Left renal cortex interstitium (tissue), 4 donors: ENCODE results near the gene CTNNA3. TPM values are rescaled to one million over a fixed set of nuclear protein-coding genes. Genes with fewer than 3 reads are reported as not detected.

ENCODE experiments used
- DNase-seq, 4 donors: peaks; one replicate each; pipeline ENCODE4 v3.0.0-alpha.2; 2013; ENCODE audit warnings: low read depth in 4 of 4, low spot score in 2 of 4, missing footprints in 1 of 4
- polyA plus RNA-seq, 4 donors: library from polyadenylated mRNA; unstranded; fragments of 120-200 nt; gene quantifications; one replicate each; pipeline ENCODE4 v1.2.1, GENCODE V29; 2013; ENCODE audit not compliant: insufficient read length in 4 of 4

CTNNA3 gene
- polyA plus RNA-seq, 4 donors = 2.5 to 4.2 (median 2.6) TPM

GRCh38 chr10:66534866-66535265 lies 1161.1 kb downstream of the CTNNA3 start:
- DNase-seq = no peak

DNA sequence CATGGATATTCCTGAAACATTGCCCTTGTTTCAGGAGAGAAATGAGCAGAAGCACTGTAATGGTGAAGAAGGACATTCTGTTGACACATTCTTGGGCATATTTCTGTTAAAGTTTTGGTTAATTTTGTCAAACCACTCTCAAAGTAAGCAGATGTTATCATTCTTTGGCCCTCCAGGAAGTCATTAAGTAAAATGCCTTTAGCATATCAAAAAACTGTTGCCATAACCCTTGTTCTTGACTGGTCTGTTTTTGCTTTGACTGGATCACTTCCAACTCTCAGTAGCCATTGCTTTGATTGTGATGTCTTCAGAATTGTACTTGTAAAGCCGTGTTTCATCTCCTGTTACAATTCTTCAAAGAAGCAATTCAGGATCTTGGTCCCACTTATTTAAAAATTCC lies 1174.5 kb downstream of the CTNNA3 start:
- DNase-seq = no peak

- DNase-seq = no peak
Measured at GRCh38 chr10:66519616-66520015, 1176.4 kb downstream of the CTNNA3 start.

DNA sequence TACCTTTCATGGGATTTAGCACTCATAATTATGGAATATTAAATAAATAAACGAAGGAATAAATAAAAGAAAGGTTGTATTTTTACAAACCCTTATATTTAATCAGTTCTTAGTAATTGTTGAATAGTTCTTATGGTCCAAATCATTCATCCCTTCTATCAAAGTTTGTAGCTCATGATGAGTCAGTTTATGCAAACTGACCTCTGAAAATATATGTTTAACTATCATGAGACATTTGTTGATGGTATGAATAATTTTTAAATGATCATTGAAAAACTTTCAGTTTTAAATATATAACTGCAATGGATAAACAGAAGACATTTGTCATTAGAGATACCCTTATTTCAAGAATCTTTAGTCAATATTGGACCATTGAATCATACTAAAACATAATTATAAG lies 1181.3 kb downstream of the CTNNA3 start:
- DNase-seq = no peak

DNA sequence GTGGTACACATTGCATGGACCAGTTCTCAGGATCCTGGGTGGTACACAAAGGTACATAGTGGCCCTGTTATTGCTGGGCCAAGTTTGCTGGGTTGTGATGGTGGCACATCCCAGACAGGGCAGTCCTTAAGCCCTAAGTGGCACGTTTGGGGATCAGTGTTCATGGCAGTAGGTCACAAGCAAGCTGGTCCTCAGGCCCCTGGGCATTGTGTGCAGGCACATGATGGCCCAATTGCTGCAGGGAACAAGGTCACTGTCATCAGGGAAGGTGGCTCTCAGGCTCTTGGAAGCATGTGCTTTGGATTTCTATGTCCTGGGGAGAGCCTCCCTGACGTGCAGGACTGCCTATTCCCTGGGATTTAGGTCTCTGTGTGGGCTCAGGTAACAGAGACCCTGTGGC lies 1182.5 kb downstream of the CTNNA3 start:
- no peak for DNase-seq

DNA sequence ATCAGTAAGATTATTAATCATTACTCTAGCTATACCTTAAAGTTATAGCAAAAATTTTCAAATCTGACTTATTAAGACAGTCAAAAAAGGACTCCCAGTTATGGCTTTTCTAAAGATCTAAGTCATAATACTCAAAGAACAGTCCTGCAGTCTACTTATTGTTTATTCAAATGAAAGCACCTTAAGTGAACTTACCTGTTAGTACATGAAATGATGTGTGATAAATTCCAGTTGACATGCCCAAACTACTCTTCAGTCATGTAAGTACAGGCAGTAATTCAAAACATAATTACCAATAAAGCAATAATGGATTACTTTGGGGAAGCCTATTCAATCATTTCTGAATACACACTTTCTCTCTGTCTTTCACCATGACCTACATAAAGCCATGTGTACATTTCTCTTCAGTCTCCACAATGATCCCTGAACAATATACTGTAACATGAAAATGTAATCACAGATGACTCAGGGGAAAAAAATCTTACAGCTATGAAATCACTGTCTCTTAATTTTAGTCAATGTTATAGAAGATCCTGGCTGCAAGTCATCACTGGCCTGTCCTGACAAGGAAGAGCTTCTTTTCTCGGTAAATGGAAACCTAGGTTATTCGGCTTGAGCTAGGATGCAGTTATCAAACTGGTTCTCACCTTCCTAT lies 1190.9 kb downstream of the CTNNA3 start:
- DNase-seq = no peak

DNA sequence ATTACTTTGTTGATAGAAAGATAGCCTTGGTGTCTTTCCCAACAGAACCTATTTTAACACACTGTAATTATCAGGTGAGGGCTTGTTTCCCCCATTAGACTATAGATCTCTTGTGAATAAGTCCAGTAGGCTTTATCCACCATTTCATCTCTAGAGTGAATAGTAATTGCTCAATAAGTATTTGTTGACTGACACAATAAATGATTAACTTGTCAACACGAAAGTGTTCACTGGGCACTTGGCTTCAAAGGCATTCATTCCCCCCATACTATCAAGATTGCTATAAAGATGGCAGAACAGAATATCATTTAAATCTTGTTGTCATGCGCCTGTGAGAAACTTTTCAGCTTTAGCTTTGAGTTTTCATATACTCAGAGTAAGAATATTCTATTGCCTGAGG lies 1194.6 kb downstream of the CTNNA3 start:
- DNase-seq = no peak

DNA sequence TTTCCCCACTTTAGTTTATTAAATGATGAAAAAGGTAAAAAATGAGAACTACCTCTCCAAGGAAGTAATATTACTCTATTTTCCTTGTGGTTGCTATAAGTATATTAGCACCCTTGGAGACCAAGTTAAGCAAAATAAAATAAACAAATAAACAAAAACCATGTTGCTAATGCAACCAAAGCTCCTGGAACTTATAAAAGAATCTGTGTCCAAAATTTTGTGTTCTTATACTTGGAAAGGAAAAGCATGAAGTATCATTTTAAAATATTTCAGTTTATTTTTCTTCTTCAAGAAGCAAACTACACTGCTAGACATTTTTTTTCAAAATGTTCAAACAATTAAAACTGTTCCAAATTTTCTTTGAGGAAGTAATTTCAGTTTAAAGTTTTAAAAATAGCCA lies 1212.0 kb downstream of the CTNNA3 start:
- no peak for DNase-seq

GRCh38 chr10:66472156-66472555 lies 1223.8 kb downstream of the CTNNA3 start:
- no peak for DNase-seq

DNA sequence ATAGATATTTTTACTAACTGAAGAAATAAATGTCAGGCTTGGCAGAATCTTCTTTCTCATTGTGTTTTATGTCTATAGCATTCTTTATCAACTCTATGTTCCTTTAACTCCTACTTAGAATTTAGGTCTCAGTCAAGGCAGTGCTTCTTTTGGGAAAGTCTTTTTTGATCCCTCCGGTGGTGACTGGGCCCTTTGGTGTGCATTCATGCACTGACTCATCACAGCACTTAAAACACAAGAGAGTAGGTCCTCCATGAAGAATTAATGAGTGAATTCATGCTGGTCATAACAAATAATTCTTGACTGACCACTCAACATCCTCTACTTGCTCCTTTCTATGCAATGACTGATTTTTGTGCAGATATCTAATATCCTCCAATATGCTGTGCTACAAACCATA lies 1229.0 kb downstream of the CTNNA3 start:
- no peak for DNase-seq

GRCh38 chr10:66466622-66467021 lies 1229.4 kb downstream of the CTNNA3 start:
- no peak for DNase-seq

DNA sequence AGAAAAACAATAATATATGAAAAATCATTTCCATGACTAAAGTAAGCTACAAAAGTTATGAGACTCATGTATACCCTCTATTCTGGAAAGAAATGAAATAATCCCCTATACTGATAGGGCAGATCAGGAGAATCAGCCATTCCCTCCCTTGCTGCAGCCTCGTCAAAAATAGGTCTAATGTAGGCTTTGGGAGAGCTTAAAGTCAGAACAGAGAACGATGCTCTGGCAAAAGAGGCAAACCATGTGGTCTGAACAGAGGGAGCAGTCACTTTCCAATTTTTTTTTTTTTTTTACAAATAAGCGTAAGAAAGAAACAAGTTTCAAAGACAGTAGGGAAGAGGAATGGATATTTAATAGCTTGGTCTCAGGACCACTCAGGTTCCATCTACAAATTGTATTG lies 1232.4 kb downstream of the CTNNA3 start:
- DNase-seq = no peak

GRCh38 chr10:66457629-66458028 lies 1238.4 kb downstream of the CTNNA3 start:
- DNase-seq = no peak

DNA sequence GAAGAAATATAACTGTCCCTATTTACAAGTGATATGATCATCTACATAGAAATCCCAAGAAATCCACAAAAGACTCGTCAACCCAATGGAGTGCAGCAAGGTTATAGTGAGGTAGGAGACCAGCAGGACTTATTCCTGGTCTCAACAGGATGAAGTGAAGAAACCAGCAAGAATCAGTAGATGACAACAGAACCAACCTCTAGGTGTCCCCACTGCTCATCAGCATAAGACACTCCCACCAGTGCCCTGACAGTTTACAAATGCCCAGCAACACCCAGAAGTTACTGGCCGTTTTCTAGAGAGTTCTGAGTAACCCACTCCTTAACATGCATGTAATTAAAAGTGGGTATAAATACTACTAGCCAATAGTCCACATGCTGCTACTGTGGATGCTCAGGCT lies 1240.7 kb downstream of the CTNNA3 start:
- no peak for DNase-seq

DNA sequence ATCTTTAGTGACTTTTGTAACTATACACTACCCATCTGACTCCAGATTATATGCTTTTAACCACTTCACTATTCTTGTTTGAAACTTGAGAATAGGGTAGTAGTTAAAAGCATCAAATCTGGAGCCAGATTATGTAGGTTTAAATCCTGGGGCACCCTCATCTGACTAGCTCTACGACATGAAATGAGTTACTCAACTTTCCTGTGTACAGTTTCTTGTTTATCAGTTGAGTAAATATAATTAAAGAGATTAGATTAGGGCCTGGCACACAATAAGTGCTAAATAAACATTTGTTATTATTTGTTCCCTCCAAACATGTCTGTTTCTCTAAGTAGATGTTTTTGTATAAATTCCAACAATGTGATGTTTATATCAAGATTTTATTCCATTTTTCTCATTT lies 1255.4 kb downstream of the CTNNA3 start:
- DNase-seq = no peak

GRCh38 chr10:66414943-66415342 lies 1281.1 kb downstream of the CTNNA3 start:
- no peak for DNase-seq

DNA sequence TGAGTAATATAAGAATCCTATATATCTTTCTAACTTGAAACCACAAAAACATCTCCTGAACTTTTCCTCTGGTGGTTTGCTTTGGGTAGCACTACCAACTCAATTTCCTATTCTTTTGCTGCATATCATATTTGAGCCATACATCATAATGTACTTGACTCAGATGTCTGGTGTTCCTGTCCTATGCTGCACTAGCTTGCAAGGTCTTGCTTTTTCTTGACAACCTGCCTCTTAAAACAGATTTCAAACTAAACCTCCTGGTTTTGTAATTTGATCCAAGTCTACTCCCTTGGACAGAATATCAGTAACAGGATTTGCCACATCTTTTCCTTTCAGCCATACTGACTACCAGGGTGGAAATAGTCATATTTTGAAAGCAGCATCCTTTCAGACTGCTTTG lies 1290.4 kb downstream of the CTNNA3 start:
- DNase-seq = no peak

- DNase-seq = no peak
Measured at GRCh38 chr10:66398669-66399068, 1297.3 kb downstream of the CTNNA3 start.

DNA sequence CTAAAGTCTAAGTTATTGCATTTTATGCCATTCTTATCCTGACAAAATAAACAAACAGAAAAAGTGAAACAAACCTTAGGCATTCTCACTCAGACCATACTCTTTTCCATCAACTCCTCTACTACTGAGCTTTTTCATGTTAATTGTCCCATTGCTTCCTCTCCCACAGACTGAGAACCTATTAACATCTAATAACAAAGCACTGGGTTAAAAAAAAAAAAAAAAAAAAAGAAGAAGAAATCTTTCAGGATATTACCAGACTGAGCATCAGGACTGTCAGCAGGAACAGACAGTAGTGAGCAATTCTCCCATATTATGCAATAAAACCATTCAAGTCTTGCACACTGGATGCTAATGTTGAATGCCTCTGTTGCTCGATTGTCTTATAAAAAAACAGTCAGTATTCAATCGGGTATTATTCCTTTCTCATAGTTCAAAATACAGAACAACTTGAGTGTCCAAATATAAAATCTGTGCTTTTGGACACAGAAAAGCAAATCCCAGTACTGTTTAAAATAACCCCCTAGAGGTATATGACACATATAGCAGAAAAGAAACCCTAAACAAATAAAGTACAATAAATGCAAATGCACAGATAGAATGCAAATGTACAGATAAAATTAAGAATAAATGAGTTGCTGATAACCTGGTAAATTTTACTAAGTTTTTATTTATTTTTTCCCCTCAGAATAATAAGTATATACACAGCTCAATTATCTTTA lies 1301.5 kb downstream of the CTNNA3 start:
- no peak for DNase-seq

DNA sequence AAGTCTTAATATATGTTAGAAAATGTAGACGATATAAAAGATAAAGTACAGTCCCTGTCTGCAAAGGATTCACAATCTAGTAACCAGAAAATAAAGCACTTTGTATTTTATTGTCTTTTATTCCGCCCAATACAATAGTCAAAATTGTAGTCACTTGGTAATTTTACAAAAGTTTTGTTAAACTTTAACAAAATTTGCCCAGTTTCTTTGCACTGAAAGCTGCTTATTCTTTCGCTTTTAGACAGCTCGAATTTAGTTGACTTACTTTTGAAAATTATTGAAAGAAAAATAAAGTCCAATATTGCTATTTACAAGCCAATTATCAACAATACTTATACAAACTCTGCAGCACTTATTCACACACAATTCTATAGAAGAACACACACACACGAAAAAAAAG lies 1305.1 kb downstream of the CTNNA3 start:
- DNase-seq = no peak

DNA sequence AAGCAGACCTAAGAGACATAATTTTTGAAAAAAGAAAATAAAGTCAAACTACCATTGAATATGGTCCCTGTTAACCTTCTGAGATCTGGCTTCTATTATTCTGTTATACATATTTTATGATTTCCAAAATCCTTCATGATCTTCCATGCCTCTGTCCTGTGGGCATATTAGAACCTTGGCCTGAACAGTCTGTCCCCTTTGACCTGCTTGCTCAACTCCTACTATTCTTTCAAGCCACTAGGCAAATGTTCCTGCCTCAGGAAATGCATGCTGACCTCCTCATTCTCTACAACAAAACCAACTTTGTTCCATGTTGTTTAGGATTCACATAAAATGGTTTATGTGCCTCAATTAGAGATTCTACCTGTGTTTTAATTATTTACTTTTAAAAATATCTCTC lies 1315.0 kb downstream of the CTNNA3 start:
- DNase-seq = no peak

DNA sequence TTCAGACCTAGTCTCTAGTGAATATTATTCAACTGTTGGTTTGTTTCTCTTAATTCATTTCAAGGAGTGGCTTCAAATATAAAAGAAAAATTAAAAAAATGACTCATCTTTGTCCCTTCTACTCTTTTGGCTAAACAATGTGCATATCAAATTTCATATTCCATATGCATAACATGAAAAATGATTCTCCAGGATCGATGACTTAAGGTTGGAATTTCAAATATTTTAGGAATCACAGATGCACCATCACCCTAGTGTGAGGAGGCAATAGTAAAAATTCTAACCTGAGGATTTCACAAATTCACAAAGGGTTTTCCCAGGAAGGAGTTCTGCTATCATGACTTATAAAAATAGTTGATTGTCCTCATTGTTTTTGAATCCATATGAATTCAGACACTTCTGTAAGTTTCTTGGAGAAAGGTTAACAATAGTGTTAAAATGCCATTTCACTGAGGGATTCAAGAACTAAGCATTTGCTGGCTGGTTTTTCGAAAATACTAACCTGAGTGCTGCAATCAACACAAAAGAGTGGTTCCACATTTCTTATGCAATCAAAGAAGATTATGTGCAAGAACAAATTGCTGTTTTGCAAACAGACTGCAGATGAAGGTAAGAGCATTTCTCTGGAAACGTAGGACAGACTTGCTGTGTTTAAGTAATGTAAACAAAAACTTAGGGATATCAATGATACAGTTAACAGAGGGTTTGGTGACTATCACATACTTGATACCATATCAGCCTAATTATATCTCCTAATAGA lies 1317.7 kb downstream of the CTNNA3 start:
- no peak for DNase-seq
